Measurements from ENCODE around the gene ZDHHC11B.
"Not testable (repeated sequence)": the region's sequence is repeated elsewhere in the genome, so short reads cannot be mapped to it uniquely, and the experiment has no call there.

DNA sequence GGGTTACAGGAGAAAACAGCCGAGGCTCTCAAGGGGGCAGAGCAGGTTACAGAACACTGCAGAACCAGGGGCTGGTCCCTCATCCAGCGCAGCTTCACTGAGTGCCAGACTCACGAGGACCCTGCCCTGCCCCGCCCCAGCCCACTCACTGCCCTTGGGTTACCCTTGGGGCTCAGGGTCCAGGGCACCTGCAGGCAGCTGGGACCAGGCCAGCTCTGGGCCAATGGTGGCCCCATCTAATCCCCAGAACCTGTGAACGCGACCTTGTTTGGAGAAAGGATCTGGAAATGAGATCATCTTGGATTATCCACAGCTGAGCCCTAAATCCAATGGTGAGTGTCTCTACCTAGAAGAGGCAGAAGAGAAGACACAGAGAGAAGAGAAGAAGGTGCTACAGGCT is 6.1 kb downstream of the ZDHHC11B start:
- TF ChIP-seq CTCF (IDR thresholded peaks at IDR 0.05; ENCODE audit: low read depth, low read length); MAX (IDR thresholded peaks at IDR 0.05; ENCODE audit: low read depth, low read length); POLR2A (IDR thresholded peaks at IDR 0.05; ENCODE audit: extremely low read depth, insufficient read length); MYC (IDR thresholded peaks at IDR 0.05; ENCODE audit: low read depth, low read length): not testable (repeated sequence)

All from NB4 (cell line).